GM20431 (cell line): ENCODE results near the gene MRAS.

Source experiments
- in situ Hi-C: fragments of 300-500 bp; cut with MseI, MboI; formaldehyde crosslinking; loops from one replicate; pipeline ENCODE4 v1.15.0; 2020; ENCODE audit warnings: low sequenced_read_pairs; ENCODE audit not compliant: unreplicated experiment

MRAS gene

GRCh38 chr3:138338244-138338643 is 10.1 kb upstream of the MRAS start:
- in situ Hi-C loops = no loop called here

GRCh38 chr3:138338811-138339210 is 9.6 kb upstream of the MRAS start:
- in situ Hi-C loops = no loop called here

GRCh38 chr3:138340511-138340910 is 7.9 kb upstream of the MRAS start:
- in situ Hi-C loops = no loop called here

- in situ Hi-C loops = no loop called here
These were observed 3.6 kb upstream of the MRAS start for GRCh38 chr3:138344754-138345153.

- in situ Hi-C loops = no loop called here
These were observed 668 bp downstream of the MRAS start for GRCh38 chr3:138348754-138349739.

GRCh38 chr3:138349926-138350665 is 1.7 kb downstream of the MRAS start:
- in situ Hi-C loops = no loop called here

- in situ Hi-C loops = no loop called here
These were observed 2.8 kb downstream of the MRAS start for GRCh38 chr3:138351151-138351550.

GRCh38 chr3:138351916-138352550 is 3.7 kb downstream of the MRAS start:
- in situ Hi-C loops = no loop called here

GRCh38 chr3:138354376-138354775 is 6.0 kb downstream of the MRAS start:
- in situ Hi-C loops = no loop called here

- in situ Hi-C loops = no loop called here
These were observed 6.7 kb downstream of the MRAS start for GRCh38 chr3:138355071-138355470.

- in situ Hi-C loops = no loop called here
These were observed 8.5 kb downstream of the MRAS start for GRCh38 chr3:138356730-138357405.

- in situ Hi-C loops = no loop called here
These were observed 11.0 kb downstream of the MRAS start for GRCh38 chr3:138359148-138359918.

GRCh38 chr3:138359919-138360868 is 11.8 kb downstream of the MRAS start:
- in situ Hi-C loops = no loop called here

- in situ Hi-C loops = no loop called here
These were observed 12.6 kb downstream of the MRAS start for GRCh38 chr3:138360869-138361525.

- in situ Hi-C loops = no loop called here
These were observed 13.2 kb downstream of the MRAS start for GRCh38 chr3:138361561-138361971.

- in situ Hi-C loops = no loop called here
These were observed 14.2 kb downstream of the MRAS start for GRCh38 chr3:138362538-138362937.

GRCh38 chr3:138363322-138363721 is 14.9 kb downstream of the MRAS start:
- in situ Hi-C loops = no loop called here
